NT2/D1 (cell line): ENCODE data around the gene ISCA1.
"Not testable (repeated sequence)": the region's sequence is repeated elsewhere in the genome, so short reads cannot be mapped to it uniquely, and the experiment has no call there.

Source experiments
- DNase-seq: peaks from one replicate; pipeline ENCODE4 v3.0.0-alpha.2; 2011; ENCODE audit warnings: low read depth, low spot score
- H3K27me3 ChIP-seq: 2 replicates; pipeline ENCODE4 v1.6.0; 2011; ENCODE audit warnings: mild to moderate bottlenecking; ENCODE audit not compliant: insufficient read length, insufficient read depth
- H3K36me3 ChIP-seq: 2 replicates; pipeline ENCODE4 v1.6.1; 2011; ENCODE audit warnings: mild to moderate bottlenecking, low read length, mixed read lengths; ENCODE audit not compliant: insufficient read depth, insufficient read length
- H3K4me1 ChIP-seq: 2 replicates; pipeline ENCODE4 v1.5.1; 2011; ENCODE audit not compliant: insufficient read depth, insufficient read length
- H3K4me3 ChIP-seq: 2 replicates; pipeline ENCODE4 v1.5.1; 2011; ENCODE audit warnings: low read depth; ENCODE audit not compliant: insufficient read length
- H3K9ac ChIP-seq: 2 replicates; pipeline ENCODE4 v1.6.0; 2011; ENCODE audit warnings: low read depth; ENCODE audit not compliant: insufficient read length
- H3K9me3 ChIP-seq: 2 replicates; pipeline ENCODE4 v1.5.1; 2011; ENCODE audit warnings: mild to moderate bottlenecking, low read length; ENCODE audit not compliant: insufficient read depth
- SUZ12 ChIP-seq: IDR thresholded peaks from 2 replicates; pipeline ENCODE4 v1.6.1; 2011; ENCODE audit not compliant: insufficient read length, insufficient read depth; ENCODE audit errors: extremely low read depth
- YY1 ChIP-seq: IDR thresholded peaks from 2 replicates; pipeline ENCODE4 v1.6.1; 2011; ENCODE audit not compliant: insufficient read length, insufficient read depth
- ZNF274 ChIP-seq: IDR thresholded peaks from 2 replicates; pipeline ENCODE4 v1.6.1; 2011; ENCODE audit warnings: mild to moderate bottlenecking, low read depth, low read length

The ISCA1 gene

DNA sequence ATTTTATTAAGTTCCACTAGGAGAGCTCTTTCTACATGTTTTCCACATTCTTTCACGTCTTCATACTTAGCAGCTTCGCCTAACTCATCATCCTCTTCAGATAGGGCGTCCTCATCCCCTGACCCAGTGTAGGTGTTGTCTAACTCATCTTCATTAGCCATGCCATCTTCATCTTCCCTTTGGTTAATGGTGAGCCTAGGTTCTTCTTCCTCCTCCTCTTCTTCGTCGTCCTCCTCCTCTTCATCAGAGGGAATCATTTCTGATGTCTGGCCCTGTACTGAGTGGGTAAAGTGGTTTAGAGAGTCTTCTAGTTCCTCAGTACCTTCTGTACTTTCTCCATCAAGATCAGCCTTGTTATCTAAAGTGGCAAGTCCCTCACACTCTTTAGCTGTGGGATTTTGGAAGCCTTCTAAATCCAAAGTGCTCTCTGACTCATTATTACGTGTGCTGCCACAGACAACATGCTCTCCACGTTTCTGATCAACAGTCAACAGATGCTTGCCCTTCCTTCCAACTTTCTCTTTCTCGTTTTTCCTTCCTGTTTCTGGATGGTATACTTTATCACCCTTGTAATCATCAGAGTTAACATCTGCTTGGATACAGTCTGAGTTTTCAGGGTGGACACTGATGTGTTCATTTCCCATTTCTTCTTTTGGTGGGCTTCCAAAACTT, 40.8 kb upstream of the ISCA1 start:
- no peak for TF ChIP-seq SUZ12
- no peak for TF ChIP-seq YY1
- TF ChIP-seq ZNF274, result no peak
- Histone ChIP-seq H3K27me3 (no peaks in the 10 kb centered on the region), H3K4me1 (peaks cover 2% of the 10 kb centered on the region), H3K9me3 (no peaks in the 10 kb centered on the region), H3K36me3 (peaks cover 87% of the 10 kb centered on the region), H3K9ac (no peak overlapping the region), H3K4me3 (no peak overlapping the region)
- DNase-seq, result no peak

DNA sequence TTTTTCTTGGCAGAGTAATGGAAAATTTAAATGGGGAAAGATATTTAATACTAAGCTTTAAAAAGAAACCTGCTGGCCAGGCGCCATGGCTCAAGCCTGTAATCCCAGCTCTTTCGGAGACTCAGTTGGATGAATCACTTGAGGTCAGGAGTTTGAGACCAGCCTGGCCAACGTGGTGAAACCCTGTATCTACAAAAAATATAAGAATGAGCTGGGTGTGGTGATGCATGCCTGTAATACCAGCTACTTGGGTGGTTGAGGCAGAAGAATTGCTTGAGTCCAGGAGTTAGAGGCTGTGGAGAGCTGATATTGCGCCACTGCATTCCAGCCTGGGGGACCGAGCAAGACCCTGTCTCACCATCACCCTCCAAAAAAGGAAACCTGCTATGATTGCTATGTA, 39.0 kb upstream of the ISCA1 start:
- H3K4me1 ChIP-seq, result no peaks in the 10 kb centered on the region
- peaks cover 88% of the 10 kb centered on the region for H3K36me3 ChIP-seq
- no peaks in the 10 kb centered on the region for H3K27me3 ChIP-seq
- no peak for TF ChIP-seq SUZ12
- no peak for TF ChIP-seq ZNF274
- no peak for TF ChIP-seq YY1
- H3K4me3 ChIP-seq, result no peak overlapping the region
- no peaks in the 10 kb centered on the region; the same call in 1 of the 2 replicates for H3K9me3 ChIP-seq
- DNase-seq, result no peak
- no peak overlapping the region for H3K9ac ChIP-seq

DNA sequence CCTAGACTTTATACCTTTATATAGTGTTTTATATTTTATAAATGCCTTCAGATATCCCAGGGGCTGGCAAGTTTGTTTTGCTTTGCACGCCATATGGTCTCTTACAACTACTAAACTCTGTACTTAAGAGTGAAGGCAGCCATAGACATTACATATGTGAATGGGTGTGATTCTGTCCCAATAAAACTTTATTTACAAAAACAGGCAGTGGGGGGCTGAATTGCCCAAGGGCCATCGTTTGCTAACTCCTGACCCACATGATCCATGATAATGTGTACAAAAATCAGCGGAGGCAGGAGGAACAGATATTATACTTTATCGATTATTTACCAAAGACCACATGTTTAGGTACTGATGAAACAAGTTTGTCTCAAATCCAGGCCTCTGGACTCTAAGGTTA, 35.8 kb upstream of the ISCA1 start:
- no peak for DNase-seq
- H3K9ac ChIP-seq, result no peak overlapping the region
- H3K4me1 ChIP-seq, result no peaks in the 10 kb centered on the region
- no peaks in the 10 kb centered on the region for H3K27me3 ChIP-seq
- peaks cover 89% of the 10 kb centered on the region for H3K36me3 ChIP-seq
- no peak overlapping the region for H3K4me3 ChIP-seq
- peaks cover 3% of the 10 kb centered on the region; the same call in 1 of the 2 replicates for H3K9me3 ChIP-seq
- TF ChIP-seq SUZ12 (no peak), ZNF274 (no peak), YY1 (no peak)

DNA sequence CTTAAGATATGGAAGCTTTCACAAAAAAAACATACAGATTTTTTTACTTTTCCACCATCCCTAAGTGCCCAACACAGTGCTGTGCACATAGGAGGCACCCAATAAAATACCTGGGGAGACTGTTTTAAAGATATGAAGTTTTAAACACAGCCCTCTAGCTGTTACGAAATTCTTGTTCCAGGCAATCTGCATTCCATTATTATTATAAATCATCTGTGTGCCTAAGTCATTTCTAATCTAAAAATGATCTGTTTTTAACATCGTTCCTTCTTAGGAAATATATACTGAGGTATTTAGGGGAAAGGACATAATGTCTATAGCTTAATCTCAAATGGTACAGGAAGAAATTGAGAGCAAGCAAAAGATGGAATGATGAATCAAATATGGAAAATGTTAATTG, 32.7 kb upstream of the ISCA1 start:
- H3K9ac ChIP-seq, result no peak overlapping the region
- no peak for TF ChIP-seq ZNF274
- no peak for TF ChIP-seq SUZ12
- TF ChIP-seq YY1, result no peak
- no peak for DNase-seq
- no peaks in the 10 kb centered on the region for H3K4me1 ChIP-seq
- peaks cover 12% of the 10 kb centered on the region; the same call in 1 of the 2 replicates for H3K9me3 ChIP-seq
- no peak overlapping the region for H3K4me3 ChIP-seq
- no peaks in the 10 kb centered on the region for H3K27me3 ChIP-seq
- peaks cover 77% of the 10 kb centered on the region for H3K36me3 ChIP-seq

DNA sequence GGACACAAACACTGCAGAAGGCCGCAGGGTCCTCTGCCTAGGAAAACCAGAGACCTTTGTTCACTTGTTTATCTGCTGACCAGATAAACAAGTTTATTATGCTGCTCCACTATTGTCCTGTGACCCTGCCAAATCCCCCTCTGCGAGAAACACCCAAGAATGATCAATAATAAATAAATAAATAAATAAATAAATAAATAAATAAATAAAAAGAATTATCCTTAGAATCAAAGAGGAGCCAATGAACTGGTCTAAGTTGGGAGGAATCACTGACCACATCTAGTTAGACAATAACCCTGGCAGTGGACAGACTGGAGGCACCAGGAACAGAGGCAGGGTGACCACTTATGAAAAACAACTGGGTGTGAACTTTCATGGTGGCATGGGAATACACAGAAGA, 30.6 kb upstream of the ISCA1 start:
- H3K4me1 ChIP-seq, H3K4me3 ChIP-seq, DNase-seq, H3K9ac ChIP-seq, H3K27me3 ChIP-seq: not testable (repeated sequence)
- peaks cover 12% of the 10 kb centered on the region; the same call in 1 of the 2 replicates for H3K9me3 ChIP-seq
- peaks cover 78% of the 10 kb centered on the region for H3K36me3 ChIP-seq

GRCh38 chr9:86308687-86309086, 26.3 kb upstream of the ISCA1 start:
- Histone ChIP-seq H3K36me3 (peaks cover 67% of the 10 kb centered on the region), H3K27me3 (no peaks in the 10 kb centered on the region), H3K4me3 (no peak overlapping the region), H3K9ac (no peak overlapping the region), H3K9me3 (peaks cover 8% of the 10 kb centered on the region; the same call in 1 of the 2 replicates), H3K4me1 (no peaks in the 10 kb centered on the region)
- no peak for TF ChIP-seq YY1
- TF ChIP-seq SUZ12, result no peak
- TF ChIP-seq ZNF274, result no peak
- no peak for DNase-seq

- H3K4me1 ChIP-seq, result no peaks in the 10 kb centered on the region
- DNase-seq, result no peak
These were observed 21.9 kb upstream of the ISCA1 start for GRCh38 chr9:86304236-86304730.

More at GRCh38 chr9:86304236-86304730, 21.9 kb upstream of the ISCA1 start:
- TF ChIP-seq SUZ12 (no peak), ZNF274 (no peak), YY1 (no peak)
- Histone ChIP-seq H3K36me3 (peaks cover 66% of the 10 kb centered on the region), H3K9ac (no peak overlapping the region), H3K27me3 (no peaks in the 10 kb centered on the region), H3K9me3 (no peaks in the 10 kb centered on the region), H3K4me3 (no peak overlapping the region)
